ENCODE measurements around the gene PRAMEF11. TPM values are rescaled to one million over a fixed set of nuclear protein-coding genes. Genes with fewer than 3 reads are reported as not detected.
"Not testable (repeated sequence)": the region's sequence is repeated elsewhere in the genome, so short reads cannot be mapped to it uniquely, and the experiment has no call there.

The PRAMEF11 gene
- not detected in 2 replicates for total RNA-seq (2014; rRNA removed; shearing (Covaris generic))

DNA sequence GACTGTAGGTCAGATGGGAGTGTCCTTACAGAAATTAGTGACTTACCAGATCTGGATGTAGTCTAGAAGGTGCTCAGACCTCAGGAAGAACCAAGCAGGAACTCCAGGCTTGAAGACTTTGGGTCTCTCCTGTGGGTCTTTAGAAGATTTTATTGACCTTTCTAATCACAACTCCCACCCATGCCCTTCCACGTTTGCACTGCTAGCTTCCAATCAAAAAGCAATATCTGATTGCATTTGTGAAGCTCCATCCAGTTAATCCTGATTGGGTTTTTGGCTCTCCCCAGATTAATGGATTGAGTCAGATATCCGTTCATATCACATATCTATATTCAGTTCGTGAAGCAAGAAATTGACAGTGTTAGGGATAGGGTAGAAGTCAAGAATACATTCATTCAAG, at the start of gene PRAMEF11:
PRAMEF11 (minus strand) TSS at position 101 of the 400 bp plus-strand sequence. CDS start 2,621 bp downstream, outside the sequence.
- in situ Hi-C loops (cut with HindIII; ENCODE audit: low sequenced_read_pairs); DNase-seq (ENCODE audit: low spot score): not testable (repeated sequence)

DNA sequence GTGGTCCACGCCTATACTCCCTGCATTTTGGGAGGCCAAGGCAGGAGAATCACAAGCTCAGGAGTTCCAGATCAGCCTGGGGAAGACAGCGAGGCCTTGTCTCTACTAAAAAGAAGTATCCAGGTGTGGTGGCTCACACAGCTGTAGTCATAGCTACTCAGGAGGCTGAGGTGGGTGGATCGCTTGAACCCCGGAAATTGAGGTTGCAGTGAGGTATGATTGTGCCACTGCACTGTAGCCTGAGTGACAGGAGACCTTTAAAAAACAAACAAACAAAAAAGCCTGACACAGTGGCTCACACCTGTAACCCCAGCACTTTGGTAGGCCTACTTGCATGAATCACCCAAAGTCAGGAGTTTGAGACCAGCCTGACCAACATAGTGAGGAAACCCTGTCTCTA, 47.2 kb upstream of the PRAMEF11 start:
- DNase-seq (ENCODE audit: low spot score); in situ Hi-C loops (cut with HindIII; ENCODE audit: low sequenced_read_pairs): not testable (repeated sequence)

DNA sequence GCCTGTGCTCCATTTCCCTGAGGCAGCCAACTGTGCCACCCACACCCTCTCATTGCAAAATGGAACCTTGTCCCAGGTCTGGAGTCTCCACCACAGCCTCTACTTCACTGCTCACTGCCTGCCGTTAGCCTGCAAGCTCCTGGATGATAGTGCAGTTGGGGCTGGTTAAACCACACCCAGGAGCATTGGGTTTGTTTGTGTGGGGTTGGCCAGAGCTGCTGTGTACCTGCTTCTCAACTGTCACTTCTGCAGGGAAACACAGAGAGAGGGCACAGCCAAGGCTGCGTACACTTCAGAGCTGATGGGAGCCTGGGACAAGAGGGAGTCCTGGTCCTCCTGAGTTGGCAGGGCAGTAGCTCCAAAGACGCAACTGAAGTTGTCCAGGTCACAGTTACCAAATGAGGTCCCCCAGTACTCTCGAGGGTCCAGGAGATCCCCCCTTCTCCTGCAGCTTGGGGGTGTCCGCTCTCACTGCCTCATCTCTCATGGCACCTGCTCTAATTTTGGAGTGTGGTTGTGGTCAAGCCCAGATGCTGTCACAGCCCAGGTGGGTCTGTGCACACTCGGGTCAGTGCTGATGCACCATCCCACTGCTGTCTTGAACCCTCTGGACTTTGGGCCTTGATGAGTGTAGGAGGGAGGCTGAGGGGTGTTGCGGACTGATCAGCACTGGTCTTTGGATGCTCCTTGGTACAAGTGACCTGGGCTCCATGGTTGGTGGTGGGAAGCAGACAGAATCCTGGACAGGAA, 32.1 kb upstream of the PRAMEF11 start:
- in situ Hi-C loops (cut with HindIII; ENCODE audit: low sequenced_read_pairs); DNase-seq (ENCODE audit: low spot score): not testable (repeated sequence)

DNA sequence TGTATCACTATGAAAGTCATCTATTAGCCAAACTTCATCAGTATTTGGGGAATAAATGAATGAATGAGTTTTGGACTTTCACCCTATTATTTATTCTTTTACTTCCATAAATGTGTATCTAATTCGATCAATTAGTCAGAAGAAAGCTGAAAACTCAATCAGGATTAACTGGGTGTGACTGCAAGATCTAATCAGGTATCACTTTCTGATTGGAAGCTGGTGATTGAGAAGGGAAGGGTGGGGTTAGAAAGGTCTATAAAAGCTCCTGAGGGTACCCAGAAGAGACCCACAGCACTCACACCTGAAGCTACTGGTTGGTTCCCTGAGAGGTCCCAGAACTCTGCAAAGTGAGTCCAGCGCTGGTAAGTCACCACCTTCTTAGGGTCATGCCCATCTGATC, 25.6 kb upstream of the PRAMEF11 start, which contains the start of gene PRAMEF2:
PRAMEF2 (plus strand) TSS at position 301 of the 400 bp plus-strand sequence. CDS start 1,924 bp downstream, outside the sequence.
- in situ Hi-C loops (cut with HindIII; ENCODE audit: low sequenced_read_pairs); DNase-seq (ENCODE audit: low spot score): not testable (repeated sequence)

DNA sequence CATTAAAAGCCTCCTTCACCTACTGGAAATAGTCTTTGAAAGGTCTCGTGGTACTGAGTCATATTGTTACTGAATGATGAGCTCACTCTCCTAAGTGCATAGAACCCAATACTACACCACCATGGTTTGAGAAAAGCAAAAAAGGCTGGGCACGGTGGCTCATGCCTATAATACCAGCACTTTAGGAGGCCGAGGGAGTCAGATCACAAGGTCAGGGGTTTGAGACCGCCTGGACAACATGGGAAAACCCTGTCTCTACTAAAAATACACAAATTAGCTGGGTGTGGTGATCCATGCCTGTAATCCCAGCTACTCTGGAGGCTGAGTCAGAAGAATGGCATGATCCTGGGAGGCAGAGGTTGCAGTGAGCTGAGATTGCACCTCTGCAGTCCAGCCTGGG, 20.6 kb upstream of the PRAMEF11 start:
- in situ Hi-C loops (cut with HindIII; ENCODE audit: low sequenced_read_pairs), result no loop called here
- DNase-seq (ENCODE audit: low spot score), result no peak

DNA sequence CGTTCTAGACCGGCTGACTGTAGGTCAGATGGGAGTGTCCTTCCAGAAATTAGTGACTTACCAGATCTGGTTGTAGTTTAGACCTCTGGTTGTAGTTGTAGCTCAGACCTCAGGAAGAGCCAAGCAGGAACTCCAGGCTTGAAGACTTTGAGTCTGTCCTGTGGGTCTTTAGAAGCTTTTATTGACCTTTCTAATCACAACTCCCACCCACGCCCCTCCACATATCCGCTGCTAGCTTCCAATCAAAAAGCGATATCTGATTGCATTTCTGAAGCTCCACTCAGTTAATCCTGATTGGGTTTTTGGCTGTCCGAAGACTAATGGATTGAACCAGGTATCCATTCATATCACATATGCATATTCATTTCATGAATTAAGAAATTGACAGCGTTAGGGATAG, 17.4 kb upstream of the PRAMEF11 start, which contains the start of gene HNRNPCL1:
HNRNPCL1 (minus strand) TSS at position 101 of the 400 bp plus-strand sequence. CDS start 431 bp downstream, outside the sequence.
- in situ Hi-C loops (cut with HindIII; ENCODE audit: low sequenced_read_pairs); DNase-seq (ENCODE audit: low spot score): not testable (repeated sequence)

DNA sequence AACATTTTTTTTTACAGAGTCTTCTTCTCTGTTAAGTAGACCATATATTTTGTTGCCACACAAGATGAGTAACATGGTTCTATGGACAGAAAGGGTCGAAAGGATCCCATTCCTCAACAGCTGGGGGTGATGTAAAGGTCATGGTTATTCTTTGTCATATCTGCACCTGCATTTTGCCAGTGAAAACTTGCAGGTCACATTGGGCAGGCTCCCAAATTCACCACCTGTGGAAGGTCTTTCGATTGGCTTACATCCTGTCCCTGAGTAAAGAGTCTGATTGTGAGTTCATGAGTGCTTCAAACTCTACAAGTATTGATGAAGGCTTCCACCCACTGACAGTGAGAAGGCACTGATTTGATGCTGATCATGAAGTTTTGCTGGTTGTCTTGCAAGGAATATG, 2.0 kb upstream of the PRAMEF11 start:
- in situ Hi-C loops (cut with HindIII; ENCODE audit: low sequenced_read_pairs); DNase-seq (ENCODE audit: low spot score): not testable (repeated sequence)

DNA sequence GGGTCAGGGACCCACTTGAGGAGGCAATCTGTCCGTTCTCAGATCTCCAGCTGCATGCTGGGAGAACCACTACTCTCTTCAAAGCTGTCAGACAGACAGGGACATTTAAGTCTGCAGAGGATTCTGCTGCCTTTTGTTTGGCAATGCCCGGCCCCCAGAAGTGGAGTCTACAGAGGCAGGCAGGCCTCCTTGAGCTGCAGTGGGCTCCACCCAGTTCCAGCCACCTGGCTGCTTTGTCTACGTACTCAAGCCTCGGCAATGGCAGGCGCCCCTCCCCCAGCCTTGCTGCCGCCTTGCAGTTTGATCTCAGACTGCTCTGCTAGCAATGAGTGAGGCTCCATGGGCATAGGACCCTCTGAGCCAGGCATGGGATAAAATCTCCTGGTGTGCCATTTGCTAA, 12.1 kb downstream of the PRAMEF11 start:
- in situ Hi-C loops (cut with HindIII; ENCODE audit: low sequenced_read_pairs); DNase-seq (ENCODE audit: low spot score): not testable (repeated sequence)

DNA sequence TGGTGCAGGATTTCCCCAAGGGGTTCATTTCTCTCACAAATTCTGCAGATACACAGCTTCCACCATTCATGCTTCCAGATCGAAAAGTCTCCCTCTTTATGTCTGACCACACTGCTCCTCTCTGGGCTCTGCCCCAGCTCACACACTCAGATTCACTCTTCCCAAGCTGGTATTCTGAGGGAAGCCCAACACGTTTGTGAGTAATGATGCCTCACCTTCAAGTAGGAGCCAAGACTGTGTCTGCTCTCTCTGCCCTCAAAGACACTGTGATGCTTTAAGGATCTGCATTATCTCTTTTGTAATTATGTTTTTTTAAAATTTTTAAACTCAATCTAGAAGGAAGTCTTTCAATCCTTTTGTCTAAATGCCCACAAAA, 19.8 kb downstream of the PRAMEF11 start:
- in situ Hi-C loops (cut with HindIII; ENCODE audit: low sequenced_read_pairs), result no loop called here
- DNase-seq (ENCODE audit: low spot score), result no peak

DNA sequence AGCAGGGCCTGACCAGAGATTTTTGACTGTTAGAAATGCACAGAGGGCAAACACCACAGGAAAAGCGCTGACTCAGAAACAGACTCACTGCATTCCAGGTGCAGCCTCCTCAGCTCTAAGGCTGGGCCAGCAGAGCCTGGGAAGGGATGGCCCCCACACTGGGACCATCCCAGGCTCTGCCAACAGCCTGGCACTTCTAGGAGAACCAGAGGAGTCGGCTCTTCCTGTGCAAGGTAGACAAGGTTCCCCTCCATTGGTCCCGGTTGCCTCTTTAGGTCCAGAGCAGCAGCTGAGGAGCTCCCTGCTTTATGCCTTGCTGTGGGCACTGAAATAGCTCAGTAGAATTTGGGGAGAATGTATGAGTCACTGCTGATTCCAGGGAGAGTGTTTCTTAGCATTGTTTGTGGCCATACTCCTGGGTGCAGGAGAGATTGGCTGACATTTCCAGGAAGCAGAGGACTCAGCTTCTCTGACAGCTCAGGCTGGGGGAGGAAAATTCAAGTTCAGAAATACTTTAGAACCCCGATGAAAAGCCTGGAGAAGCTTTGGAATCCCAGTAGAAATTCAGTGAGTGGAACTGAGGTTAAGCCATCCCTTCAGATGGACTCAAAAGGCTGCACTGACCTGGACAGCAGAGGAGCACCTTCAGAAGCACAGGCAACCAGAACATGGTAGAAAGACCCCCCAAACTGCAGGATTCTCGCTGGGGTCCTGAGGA, 20.4 kb downstream of the PRAMEF11 start:
- DNase-seq (ENCODE audit: low spot score), result no peak
- in situ Hi-C loops (cut with HindIII; ENCODE audit: low sequenced_read_pairs), result no loop called here

DNA sequence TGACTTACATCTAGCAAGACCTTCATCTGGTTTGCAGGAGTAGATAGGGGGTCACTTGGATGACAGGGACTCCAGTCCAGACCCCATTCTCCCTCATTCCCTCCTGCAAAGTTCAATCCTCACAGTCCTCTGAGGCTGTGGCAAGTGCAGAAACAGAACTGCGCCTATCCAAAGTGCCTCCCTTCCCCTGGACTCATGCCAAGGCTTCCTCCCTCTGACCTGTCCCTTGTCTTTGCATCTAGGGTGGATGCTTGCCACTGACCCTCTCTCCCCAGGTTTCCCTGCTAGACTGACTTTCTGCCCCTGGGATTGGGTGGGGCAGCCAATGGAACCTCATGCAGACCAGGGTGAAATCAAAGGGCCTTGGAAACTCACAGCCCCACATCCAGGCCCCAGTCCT, 21.3 kb downstream of the PRAMEF11 start:
- in situ Hi-C loops (cut with HindIII; ENCODE audit: low sequenced_read_pairs), result no loop called here
- no peak for DNase-seq (ENCODE audit: low spot score)

DNA sequence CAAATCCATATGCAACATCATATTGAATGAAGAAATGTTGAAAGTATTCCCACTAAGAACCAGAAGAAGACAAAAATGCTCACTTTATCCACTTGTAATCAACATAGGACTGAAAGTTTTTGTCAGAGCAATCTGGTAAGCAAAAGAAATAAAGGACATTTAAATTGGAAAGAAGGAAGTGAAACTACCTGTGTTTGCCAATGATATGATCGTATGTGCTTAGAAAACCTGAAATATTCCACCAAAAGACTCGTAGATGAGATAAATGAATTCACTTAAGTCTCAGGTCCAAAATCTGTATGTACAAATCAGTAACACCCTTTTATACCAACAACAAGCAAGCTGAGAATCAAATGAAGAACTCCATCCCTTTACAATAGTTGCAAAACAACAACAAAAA, 31.5 kb downstream of the PRAMEF11 start:
- no peak for DNase-seq (ENCODE audit: low spot score)
- in situ Hi-C loops (cut with HindIII; ENCODE audit: low sequenced_read_pairs), result no loop called here

DNA sequence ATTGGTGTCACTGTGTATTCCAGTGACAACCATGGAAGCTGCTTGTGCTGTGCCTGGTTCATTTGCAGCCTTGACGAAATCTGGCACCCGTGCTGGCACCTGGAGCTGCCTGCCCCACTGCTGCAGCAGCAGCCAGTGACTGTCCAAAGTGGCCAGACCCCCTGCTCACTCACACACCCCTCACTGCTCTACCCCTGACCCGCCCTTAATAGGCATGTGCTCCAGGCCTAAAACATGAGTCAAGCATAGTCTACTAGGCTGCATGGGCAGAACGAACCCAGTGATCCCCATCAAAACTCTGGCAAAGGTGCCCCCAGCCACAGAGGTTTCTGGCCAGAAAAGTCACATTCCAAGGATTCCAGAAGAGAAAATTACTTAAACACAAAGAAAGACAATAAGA, 32.3 kb downstream of the PRAMEF11 start:
- in situ Hi-C loops (cut with HindIII; ENCODE audit: low sequenced_read_pairs), result no loop called here
- DNase-seq (ENCODE audit: low spot score), result no peak

DNA sequence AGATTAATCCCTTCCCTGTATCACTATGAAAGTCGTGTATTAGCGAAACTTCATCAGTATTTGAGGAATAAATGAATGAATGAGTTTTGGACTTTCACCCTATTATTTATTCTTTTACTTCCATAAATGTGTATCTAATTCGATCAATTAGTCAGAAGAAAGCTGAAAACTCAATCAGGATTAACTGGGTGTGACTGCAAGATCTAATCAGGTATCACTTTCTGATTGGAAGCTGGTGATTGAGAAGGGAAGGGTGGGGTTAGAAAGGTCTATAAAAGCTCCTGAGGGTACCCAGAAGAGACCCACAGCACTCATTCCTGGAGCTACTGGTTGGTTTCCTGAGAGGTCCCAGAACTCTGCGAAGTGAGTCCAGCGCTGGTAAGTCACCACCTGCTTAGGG, 40.1 kb downstream of the PRAMEF11 start, which contains the start of gene PRAMEF1:
PRAMEF1 (plus strand) TSS at position 301 of the 400 bp plus-strand sequence. CDS start 1,831 bp downstream, outside the sequence.
- in situ Hi-C loops (cut with HindIII; ENCODE audit: low sequenced_read_pairs); DNase-seq (ENCODE audit: low spot score): not testable (repeated sequence)

DNA sequence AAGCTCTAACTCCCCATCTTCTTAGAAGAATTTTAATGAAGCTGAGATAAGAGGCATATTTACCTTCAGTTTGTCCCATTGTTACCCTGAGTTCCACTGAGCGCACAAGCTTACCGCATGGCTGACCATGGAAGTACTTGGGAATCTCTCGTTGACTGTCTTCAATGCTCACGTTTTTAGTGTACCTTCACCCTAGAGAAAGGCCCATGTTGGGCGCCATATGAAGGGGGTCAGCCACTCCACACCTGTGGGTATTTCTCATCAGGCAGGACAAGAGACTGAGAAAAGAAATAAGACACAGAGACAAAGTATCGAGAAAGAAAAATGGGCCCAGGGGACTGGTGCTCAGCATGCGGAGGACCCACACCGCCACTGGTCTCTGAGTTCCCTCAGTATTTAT, 46.5 kb downstream of the PRAMEF11 start:
- not testable (repeated sequence) for DNase-seq (ENCODE audit: low spot score)

DNA sequence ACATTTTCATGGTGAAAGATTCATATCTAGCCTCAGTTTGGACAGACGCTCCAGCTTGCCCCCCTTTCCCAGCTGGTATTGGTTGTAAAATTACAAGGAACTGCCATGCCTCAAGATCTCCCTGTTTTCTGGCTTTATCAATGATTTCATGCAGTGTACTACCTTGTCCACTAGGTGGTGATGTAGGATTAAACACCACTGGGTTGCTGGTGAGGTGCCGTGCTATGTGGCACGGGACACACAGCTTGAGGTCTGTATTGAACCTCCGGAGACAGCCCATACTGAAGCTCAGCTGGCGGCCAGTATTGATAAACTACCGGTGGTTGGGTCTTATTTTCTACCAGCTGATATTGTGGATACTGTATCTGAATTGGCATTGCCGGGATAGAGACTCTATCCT, 47.4 kb downstream of the PRAMEF11 start:
- DNase-seq (ENCODE audit: low spot score); in situ Hi-C loops (cut with HindIII; ENCODE audit: low sequenced_read_pairs): not testable (repeated sequence)

More for the DNA sequence above, 46.5 kb downstream of the PRAMEF11 start:
- in situ Hi-C loops (cut with HindIII; ENCODE audit: low sequenced_read_pairs), result not testable (repeated sequence)

DNA sequence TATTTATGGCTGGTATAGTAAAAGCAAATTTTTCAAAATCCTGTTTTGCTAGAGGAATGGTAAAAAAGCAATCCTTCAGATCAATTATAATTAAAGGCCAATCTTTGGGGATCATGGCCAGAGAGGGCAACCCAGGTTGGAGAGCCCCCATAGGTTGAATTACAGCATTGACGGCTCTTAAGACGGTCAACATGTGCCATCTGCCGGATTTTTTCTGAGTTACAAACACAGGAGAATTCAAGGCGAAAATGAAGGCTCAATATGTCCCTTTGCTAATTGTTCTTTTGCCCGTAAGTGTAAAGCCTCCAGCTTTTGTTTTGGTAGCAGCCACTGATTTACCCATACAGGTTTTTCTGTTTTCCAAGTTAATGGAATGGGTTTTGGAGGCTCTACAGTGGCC, 49.7 kb downstream of the PRAMEF11 start:
- DNase-seq (ENCODE audit: low spot score); in situ Hi-C loops (cut with HindIII; ENCODE audit: low sequenced_read_pairs): not testable (repeated sequence)

DNA sequence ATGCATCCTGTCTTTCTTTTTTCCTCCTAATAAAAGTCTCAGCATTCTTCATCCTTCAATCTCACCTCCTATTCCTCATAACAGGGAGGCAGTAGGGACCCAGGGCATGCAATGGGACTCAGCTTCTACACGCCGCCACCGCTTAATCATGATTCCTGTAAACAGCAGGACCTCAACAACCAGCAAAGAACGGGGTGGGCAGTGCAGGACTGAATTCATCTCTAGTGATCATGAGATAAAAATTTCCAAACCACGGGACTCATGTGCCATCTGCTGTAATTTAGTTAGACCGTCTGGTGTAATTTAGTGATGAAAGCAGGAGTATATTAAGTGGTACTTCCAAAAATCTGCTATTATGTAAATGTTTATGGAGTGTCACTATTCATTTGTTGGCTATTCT, 52.3 kb downstream of the PRAMEF11 start:
- in situ Hi-C loops (cut with HindIII; ENCODE audit: low sequenced_read_pairs), result no loop called here
- peak; percentile 13 for DNase-seq (ENCODE audit: low spot score)

DNA sequence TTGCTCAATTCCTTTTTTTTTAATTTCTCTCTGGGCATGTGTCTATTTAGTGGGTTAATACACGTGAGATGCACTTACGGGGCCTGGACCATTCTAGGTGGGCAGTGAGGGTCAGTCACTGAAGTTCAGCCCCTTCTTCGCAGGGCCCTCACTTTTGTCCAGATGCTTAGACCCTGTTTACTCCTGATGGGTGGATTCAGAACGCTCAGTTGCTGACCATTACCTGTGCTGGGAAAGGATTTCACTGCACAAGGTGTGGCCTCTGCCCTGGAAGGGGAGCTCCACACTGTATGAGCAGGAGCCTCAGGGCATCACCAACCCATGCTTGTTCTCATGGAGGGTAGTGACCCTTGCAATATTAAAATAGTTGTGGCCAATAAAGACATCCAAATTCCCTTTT, 53.1 kb downstream of the PRAMEF11 start:
- DNase-seq (ENCODE audit: low spot score), result no peak
- in situ Hi-C loops (cut with HindIII; ENCODE audit: low sequenced_read_pairs), result no loop called here
